Lung microvascular endothelial cell (primary cell): ENCODE results near the gene PROM2. TPM values are rescaled to one million over a fixed set of nuclear protein-coding genes. Genes with fewer than 3 reads are reported as not detected.
"Not testable (repeated sequence)": the region's sequence is repeated elsewhere in the genome, so short reads cannot be mapped to it uniquely, and the experiment has no call there.

Experiments used
- DNase-seq, 2 donors: peaks; one replicate each; pipeline versions ENCODE4 v3.0.0 to v3.0.0-alpha.2; 2010; ENCODE audit warnings: low read depth in 2 of 2
- total RNA-seq: library from RNA; depleted of rRNA; stranded (reverse); fragments of >200 nt; gene quantifications from 2 replicates; pipeline ENCODE4 v1.2.1, GENCODE V29; 2014

The PROM2 gene
- total RNA-seq, 1 donor from 2014 or later, result 0.20 TPM

GRCh38 chr2:95268211-95269035 is 5.8 kb upstream of the PROM2 start:
- no peak for DNase-seq

GRCh38 chr2:95269036-95269680 is 5.1 kb upstream of the PROM2 start:
- DNase-seq, result no peak

- not testable (repeated sequence) for DNase-seq
Measured at GRCh38 chr2:95269745-95270144, 4.5 kb upstream of the PROM2 start.

GRCh38 chr2:95270541-95271081 is 3.6 kb upstream of the PROM2 start:
- no peak for DNase-seq

GRCh38 chr2:95271381-95271971 is 2.8 kb upstream of the PROM2 start:
- DNase-seq, result no peak

- no peak for DNase-seq
Measured at GRCh38 chr2:95272299-95272751, 1.9 kb upstream of the PROM2 start.

GRCh38 chr2:95272781-95273180 is 1.5 kb upstream of the PROM2 start:
- DNase-seq, result no peak

GRCh38 chr2:95273566-95274290 is 521 bp upstream of the PROM2 start:
- DNase-seq, result no peak

GRCh38 chr2:95275151-95275515 is 884 bp downstream of the PROM2 start:
- no peak for DNase-seq

- no peak for DNase-seq
Measured at GRCh38 chr2:95275601-95276243, 1.5 kb downstream of the PROM2 start.

- no peak for DNase-seq
Measured at GRCh38 chr2:95276244-95276887, 2.1 kb downstream of the PROM2 start.

- no peak for DNase-seq
Measured at GRCh38 chr2:95276888-95277245, 2.6 kb downstream of the PROM2 start.

- DNase-seq, result no peak
Measured at GRCh38 chr2:95277246-95277906, 3.1 kb downstream of the PROM2 start.

- DNase-seq, result peak in 1 of 2 donors; percentile 59
Measured at GRCh38 chr2:95278051-95278471, 3.8 kb downstream of the PROM2 start.

GRCh38 chr2:95278637-95279225 is 4.5 kb downstream of the PROM2 start:
- DNase-seq, result no peak

GRCh38 chr2:95279435-95280035 is 5.3 kb downstream of the PROM2 start:
- DNase-seq, result no peak

GRCh38 chr2:95281071-95281470 is 6.8 kb downstream of the PROM2 start:
- DNase-seq, result no peak

GRCh38 chr2:95281786-95282185 is 7.5 kb downstream of the PROM2 start:
- DNase-seq, result no peak

GRCh38 chr2:95282458-95282857 is 8.2 kb downstream of the PROM2 start:
- no peak for DNase-seq
